ENCODE data around the gene KCNQ5. TPM values are rescaled to one million over a fixed set of nuclear protein-coding genes. Genes with fewer than 3 reads are reported as not detected.

Gene KCNQ5
- total RNA-seq, 2 experiments from 2014 or later: 2.6 to 3.9 TPM

DNA sequence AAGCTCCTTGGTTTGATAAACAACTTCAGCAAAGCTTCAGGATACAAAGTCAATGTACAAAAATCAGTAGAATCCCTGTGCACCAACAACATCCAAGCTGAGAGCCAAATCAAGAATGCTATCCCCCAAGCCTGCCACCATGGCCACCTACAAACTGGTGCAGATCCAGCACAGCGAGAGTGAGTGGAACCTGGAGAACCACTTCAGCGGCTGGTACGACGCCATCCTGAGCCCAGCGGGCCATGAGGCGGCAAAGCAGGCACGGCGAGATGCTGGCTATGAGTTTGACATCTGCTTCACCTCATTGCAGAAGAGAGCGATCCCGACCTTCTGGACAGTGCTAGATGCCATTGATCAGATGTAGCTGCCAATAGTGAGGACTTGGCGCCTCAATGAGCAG is 433.1 kb downstream of the KCNQ5 start:
- H3K9me3 Mint-ChIP-seq: no peaks in the 10 kb centered on the region
- CTCF ChIA-PET: no interaction called here
- POLR2A ChIA-PET: no interaction called here
- no peaks in the 10 kb centered on the region for H3K4me1 Mint-ChIP-seq
- no peaks in the 10 kb centered on the region for H3K27me3 Mint-ChIP-seq
- H3K4me3 Mint-ChIP-seq: no peak overlapping the region
- no peak overlapping the region for H3K27ac Mint-ChIP-seq
- DNase-seq: no peak
- no peaks in the 10 kb centered on the region for H3K36me3 Mint-ChIP-seq (ENCODE audit: low read depth)

DNA sequence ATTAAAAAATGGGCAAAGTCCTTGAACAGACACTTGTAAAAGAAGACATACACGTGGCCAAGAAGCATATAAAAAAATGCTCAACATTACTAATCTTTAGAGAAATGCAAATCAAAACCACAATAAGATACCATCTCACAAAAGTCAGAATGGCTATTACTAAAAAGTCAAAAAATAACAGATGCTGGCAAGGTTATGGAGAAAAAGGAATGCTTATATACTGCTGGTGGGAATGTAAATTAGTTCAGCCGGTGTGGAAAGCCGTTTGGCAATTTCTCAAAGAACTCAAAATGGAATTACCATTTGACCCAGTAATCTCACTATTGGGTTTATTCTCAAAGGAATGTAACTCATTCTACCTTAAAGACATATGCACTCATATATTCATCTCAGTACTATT is 436.9 kb downstream of the KCNQ5 start:
- ChIA-PET CTCF (no interaction called here), POLR2A (no interaction called here)
- DNase-seq: no peak
- Mint-ChIP-seq H3K4me3 (no peak overlapping the region), H3K27me3 (no peaks in the 10 kb centered on the region), H3K4me1 (no peaks in the 10 kb centered on the region), H3K36me3 (ENCODE audit: low read depth) (no peaks in the 10 kb centered on the region), H3K9me3 (no peaks in the 10 kb centered on the region), H3K27ac (no peak overlapping the region)

DNA sequence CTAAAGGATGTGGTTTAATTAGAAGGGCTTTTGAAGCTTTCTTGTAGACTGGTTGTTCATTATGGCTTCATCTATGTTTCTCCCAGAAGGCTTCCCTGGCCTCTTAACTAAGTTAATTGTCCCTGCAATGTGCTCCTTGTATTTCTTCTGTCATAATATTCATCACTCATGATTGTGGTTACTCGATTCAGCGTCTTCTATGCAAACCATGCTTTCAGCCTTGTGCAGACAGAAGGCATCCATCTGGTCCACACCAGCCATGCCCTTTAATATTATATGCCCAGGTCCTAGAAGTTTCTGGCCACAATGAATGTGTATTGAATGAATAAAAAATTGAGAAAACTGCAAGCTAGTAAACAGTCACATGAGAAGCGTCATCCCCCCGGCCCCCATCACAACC is 440.3 kb downstream of the KCNQ5 start:
- POLR2A ChIA-PET: no interaction called here
- CTCF ChIA-PET: no interaction called here
- Mint-ChIP-seq H3K4me3 (no peak overlapping the region), H3K9me3 (no peaks in the 10 kb centered on the region), H3K4me1 (no peaks in the 10 kb centered on the region), H3K27ac (no peak overlapping the region), H3K27me3 (no peaks in the 10 kb centered on the region), H3K36me3 (ENCODE audit: low read depth) (no peaks in the 10 kb centered on the region)
- no peak for DNase-seq

DNA sequence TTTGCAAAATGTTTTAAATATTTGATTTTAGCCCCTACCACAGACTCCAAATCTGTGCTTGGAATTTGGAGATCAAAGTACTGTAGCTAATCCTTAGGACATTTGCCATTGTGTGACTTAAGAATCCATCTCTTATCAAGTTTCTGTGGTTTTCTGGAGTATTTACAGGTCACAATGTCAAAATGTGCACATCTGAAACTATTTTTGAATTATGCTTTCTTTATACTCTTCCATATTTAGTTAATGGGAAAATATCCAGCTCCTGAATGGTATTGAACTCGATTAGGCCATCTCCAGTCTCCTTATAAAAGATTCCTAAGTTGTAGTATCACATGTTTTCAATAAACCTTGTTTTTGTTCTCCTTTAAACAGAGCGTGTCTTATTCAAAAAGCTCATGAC is 441.0 kb downstream of the KCNQ5 start:
- H3K36me3 Mint-ChIP-seq (ENCODE audit: low read depth): no peaks in the 10 kb centered on the region
- no peak overlapping the region for H3K4me3 Mint-ChIP-seq
- no peaks in the 10 kb centered on the region for H3K9me3 Mint-ChIP-seq
- ChIA-PET POLR2A (no interaction called here), CTCF (no interaction called here)
- H3K27me3 Mint-ChIP-seq: no peaks in the 10 kb centered on the region
- H3K27ac Mint-ChIP-seq: no peak overlapping the region
- DNase-seq: no peak
- no peaks in the 10 kb centered on the region for H3K4me1 Mint-ChIP-seq

DNA sequence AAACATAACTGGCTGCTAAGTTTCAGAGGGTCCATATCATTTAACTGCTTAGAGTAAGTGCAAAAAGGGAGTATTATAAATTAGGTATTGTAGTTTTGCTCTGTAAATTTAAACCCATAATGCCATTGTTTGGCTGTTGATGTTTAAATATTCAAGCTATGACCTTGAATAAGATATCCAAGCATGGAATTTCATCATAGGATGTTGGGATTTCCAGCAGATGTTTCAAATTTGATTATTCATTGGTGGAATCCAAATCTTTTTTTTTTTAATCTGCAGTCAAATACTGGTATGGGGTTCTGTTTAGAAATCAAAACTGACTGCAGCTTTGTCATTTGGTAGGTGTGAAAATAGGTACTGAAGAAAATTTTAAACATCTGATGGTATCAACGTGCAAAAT is 442.4 kb downstream of the KCNQ5 start:
- Mint-ChIP-seq H3K4me1 (no peaks in the 10 kb centered on the region), H3K36me3 (ENCODE audit: low read depth) (no peaks in the 10 kb centered on the region), H3K9me3 (no peaks in the 10 kb centered on the region), H3K4me3 (no peak overlapping the region), H3K27ac (no peak overlapping the region), H3K27me3 (no peaks in the 10 kb centered on the region)
- ChIA-PET POLR2A (no interaction called here), CTCF (no interaction called here)
- no peak for DNase-seq

DNA sequence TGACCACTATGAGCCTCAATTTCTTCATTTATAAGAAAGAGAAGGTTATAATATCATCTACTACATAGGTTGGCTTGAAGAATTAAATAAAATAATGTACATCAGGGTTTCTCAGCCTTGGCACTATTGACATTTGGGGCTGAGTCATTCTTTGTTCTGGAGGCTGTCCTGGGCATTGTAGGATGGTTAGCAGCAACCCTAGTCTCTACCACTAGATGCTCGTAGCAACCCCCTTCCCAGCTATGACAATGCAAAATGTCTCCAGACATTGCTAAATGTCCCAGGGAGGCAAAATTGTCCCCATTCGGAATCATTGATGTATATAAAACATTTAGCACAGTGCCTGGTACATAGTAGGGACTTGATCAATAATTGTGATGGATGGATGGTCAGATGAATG is 451.4 kb downstream of the KCNQ5 start:
- no peak for DNase-seq
- H3K4me3 Mint-ChIP-seq: no peak overlapping the region
- H3K9me3 Mint-ChIP-seq: no peaks in the 10 kb centered on the region
- no peaks in the 10 kb centered on the region for H3K27me3 Mint-ChIP-seq
- H3K4me1 Mint-ChIP-seq: no peaks in the 10 kb centered on the region
- H3K27ac Mint-ChIP-seq: no peak overlapping the region
- H3K36me3 Mint-ChIP-seq (ENCODE audit: low read depth): no peaks in the 10 kb centered on the region
- ChIA-PET POLR2A (no interaction called here), CTCF (interaction anchor here (1.2 kb wide), 1 partner anchor 8 kb away, joined by 3 read pairs; no protein-coding TSS in a partner anchor)

DNA sequence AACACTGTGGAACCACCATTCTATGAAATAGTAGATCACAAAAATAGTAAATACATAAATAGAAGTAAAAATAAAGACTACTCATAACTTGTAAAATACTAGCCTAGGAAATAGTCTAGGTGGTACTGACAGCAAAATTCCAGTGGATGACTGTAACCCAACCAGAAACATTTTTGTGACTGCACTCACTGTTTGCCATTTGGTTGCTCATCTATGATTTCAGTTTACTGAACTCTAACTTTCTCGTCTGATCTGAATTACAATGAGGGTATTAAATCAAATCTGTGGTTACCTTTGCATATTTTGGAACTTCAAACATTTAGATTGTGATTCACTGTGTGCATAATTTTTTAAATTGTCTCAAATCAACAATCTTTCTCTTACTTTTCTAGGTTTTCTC is 452.3 kb downstream of the KCNQ5 start:
- CTCF ChIA-PET: no interaction called here
- no peaks in the 10 kb centered on the region for H3K27me3 Mint-ChIP-seq
- no peaks in the 10 kb centered on the region for H3K36me3 Mint-ChIP-seq (ENCODE audit: low read depth)
- POLR2A ChIA-PET: no interaction called here
- no peak for DNase-seq
- H3K4me1 Mint-ChIP-seq: no peaks in the 10 kb centered on the region
- H3K4me3 Mint-ChIP-seq: no peak overlapping the region
- no peaks in the 10 kb centered on the region for H3K9me3 Mint-ChIP-seq
- H3K27ac Mint-ChIP-seq: no peak overlapping the region

DNA sequence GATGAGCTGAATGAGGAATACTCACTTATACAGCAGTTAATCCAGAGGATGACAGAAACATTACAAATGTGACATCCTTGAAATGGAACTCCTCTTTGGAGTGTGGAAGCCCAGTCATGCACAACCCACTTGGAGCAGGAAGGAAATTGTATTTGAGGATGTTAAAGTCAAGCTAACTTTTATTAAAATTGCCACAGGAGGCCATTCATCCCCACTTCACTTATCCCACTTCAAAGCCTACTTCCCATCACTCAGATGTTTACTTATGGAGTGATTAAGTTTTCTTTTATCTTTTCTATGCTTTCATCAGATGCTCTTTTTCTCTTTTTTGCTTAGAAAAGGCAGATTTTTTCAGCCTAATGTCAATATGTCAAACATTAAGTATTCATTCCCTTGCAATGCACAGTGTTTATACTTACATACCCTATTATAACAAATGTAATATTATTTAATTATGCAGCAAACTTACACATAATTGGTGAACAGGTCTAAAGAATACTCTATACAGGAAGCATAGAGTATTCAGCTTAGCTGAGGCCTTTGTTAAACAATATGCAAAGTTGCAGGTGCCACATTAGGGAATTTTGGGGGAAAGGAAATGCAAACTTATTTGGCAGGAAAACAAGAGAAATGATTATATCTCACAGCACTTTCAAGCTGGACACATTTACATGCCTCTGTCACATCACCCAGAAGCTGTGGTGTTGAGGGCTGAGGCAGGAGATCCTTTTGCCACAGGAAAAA is 454.5 kb downstream of the KCNQ5 start:
- H3K27ac Mint-ChIP-seq: no peak overlapping the region
- H3K4me3 Mint-ChIP-seq: no peak overlapping the region
- CTCF ChIA-PET: interaction anchor here (0.7 to 1.0 kb wide), 2 partner anchors 8 to 10 kb away, joined by 3 read pairs; no protein-coding TSS in a partner anchor
- POLR2A ChIA-PET: no interaction called here
- no peaks in the 10 kb centered on the region for H3K27me3 Mint-ChIP-seq
- H3K9me3 Mint-ChIP-seq: no peaks in the 10 kb centered on the region
- H3K36me3 Mint-ChIP-seq (ENCODE audit: low read depth): no peaks in the 10 kb centered on the region
- H3K4me1 Mint-ChIP-seq: no peaks in the 10 kb centered on the region
- DNase-seq: no peak

DNA sequence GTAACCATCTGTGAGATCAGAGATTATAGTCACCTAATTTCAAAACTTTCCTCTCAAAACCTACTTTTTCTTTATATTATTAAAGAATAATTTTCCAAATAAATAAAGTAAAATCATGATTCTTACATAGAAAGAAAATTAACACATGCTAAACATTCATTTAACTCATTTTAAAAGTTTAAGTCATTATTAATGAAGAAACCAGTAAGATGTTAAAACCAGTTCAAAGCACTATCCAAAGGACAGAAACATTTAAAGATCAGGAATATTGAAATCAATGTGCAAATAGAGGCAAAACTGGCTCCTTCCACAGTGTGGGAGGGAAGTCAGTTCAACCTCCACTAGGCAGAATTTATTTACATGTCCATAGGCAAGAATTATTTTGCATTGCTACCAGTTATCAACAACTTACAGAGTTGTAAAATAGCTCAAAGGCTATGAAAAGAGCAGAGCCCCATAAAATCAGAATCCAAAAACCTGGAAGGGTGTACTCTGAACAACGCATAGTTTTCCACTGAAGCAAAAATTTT is 456.5 kb downstream of the KCNQ5 start:
- no peaks in the 10 kb centered on the region for H3K9me3 Mint-ChIP-seq
- ChIA-PET POLR2A (no interaction called here), CTCF (no interaction called here)
- no peaks in the 10 kb centered on the region for H3K36me3 Mint-ChIP-seq (ENCODE audit: low read depth)
- H3K4me1 Mint-ChIP-seq: no peaks in the 10 kb centered on the region
- H3K27me3 Mint-ChIP-seq: no peaks in the 10 kb centered on the region
- no peak overlapping the region for H3K27ac Mint-ChIP-seq
- H3K4me3 Mint-ChIP-seq: no peak overlapping the region
- no peak for DNase-seq

DNA sequence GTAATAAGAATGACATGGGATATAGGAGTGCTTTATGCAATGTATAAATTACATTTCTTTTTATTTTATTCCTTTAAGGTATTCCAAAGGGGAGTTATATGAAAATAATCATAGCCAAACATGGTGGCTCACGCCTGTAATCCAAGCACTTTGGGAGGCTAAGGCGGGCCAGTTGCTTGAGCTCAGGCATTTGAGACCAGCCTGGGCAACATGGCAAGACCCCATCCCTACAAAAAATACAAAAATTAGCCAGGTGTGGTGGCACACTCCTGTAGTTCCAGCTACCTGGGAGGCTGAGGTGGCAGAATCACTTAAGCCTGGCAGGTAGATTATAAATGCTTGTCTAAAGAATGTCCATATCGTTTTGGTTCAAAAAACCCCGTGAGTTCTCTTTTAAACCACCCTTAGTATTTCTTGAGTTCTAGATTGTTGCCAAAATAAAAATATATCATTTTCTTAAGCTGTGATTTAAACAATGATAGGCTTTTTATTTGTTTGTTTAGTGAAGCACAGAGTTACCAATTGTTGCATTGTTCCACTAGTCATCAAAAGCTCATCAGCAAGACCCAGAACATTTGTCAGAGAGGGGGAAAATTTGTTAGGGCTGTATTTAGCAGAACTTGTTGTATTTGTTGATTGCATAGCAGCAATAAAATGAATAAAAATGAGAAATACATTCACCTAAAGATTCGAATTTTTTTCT is 457.2 kb downstream of the KCNQ5 start:
- DNase-seq: no peak
- ChIA-PET CTCF (no interaction called here), POLR2A (no interaction called here)
- Mint-ChIP-seq H3K9me3 (no peaks in the 10 kb centered on the region), H3K27me3 (no peaks in the 10 kb centered on the region), H3K27ac (no peak overlapping the region), H3K36me3 (ENCODE audit: low read depth) (no peaks in the 10 kb centered on the region), H3K4me3 (no peak overlapping the region), H3K4me1 (no peaks in the 10 kb centered on the region)

DNA sequence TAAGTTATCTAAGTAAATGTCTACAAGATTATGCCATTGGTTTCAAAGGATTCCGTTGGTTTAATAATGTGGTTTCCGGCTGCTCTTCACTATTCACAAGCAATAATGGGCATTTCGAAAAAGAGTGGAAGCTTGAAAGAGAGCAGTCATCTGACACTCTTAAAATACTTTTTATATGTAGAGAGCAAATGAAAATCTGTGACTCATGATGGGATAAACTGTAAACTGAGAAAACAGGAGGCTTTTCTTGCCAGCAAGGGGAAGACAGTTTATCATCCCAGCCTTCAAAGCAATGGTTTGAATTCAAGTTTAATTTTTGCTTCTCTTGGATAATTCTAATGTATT is 457.7 kb downstream of the KCNQ5 start:
- Mint-ChIP-seq H3K4me3 (no peak overlapping the region), H3K36me3 (ENCODE audit: low read depth) (no peaks in the 10 kb centered on the region), H3K4me1 (no peaks in the 10 kb centered on the region), H3K27ac (peak overlapping the region; percentile 13), H3K9me3 (no peaks in the 10 kb centered on the region), H3K27me3 (no peaks in the 10 kb centered on the region)
- ChIA-PET POLR2A (no interaction called here), CTCF (no interaction called here)
- no peak for DNase-seq

DNA sequence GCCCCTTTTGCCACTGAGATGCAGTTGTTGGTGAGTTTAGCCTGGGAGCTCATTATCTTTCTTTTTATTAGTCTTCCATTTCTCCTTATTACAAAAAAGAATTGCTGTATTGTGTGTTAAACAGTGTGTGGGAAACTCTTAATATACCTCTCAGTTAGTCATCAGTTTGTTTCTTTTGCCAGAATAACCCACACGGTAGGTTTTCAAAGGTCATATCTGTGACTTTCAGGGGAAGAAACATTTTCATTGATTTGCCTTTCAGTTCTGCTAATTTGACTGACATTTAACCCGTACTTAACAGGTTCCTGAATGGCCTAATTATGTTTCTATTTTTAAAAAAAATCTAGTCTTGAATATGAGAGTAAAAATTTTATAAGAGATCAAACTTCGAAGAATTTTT is 458.1 kb downstream of the KCNQ5 start:
- no peaks in the 10 kb centered on the region for H3K4me1 Mint-ChIP-seq
- H3K36me3 Mint-ChIP-seq (ENCODE audit: low read depth): no peaks in the 10 kb centered on the region
- H3K27ac Mint-ChIP-seq: no peak overlapping the region
- H3K4me3 Mint-ChIP-seq: no peak overlapping the region
- no peaks in the 10 kb centered on the region for H3K27me3 Mint-ChIP-seq
- CTCF ChIA-PET: no interaction called here
- POLR2A ChIA-PET: no interaction called here
- DNase-seq: no peak
- no peaks in the 10 kb centered on the region for H3K9me3 Mint-ChIP-seq

DNA sequence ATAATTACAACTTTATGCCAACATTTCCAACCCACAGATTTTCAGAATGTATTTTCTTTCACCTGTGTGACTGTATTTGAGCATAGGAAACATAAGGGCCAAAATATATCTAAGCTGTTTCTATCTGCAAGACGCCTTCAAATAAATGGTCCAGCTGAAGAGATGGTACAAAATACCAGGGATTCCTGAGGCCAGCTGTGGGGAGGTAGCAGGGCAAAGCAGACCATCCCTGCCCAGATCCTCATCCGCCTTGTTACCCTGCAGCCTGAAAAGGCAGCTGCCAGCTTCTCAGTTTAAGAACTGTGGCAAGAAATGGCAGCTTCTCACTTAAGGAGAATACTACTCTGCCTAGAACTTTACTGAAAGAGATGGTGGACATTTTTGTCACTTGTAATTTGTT is 460.1 kb downstream of the KCNQ5 start:
- no peak overlapping the region for H3K4me3 Mint-ChIP-seq
- no peak overlapping the region for H3K27ac Mint-ChIP-seq
- H3K9me3 Mint-ChIP-seq: no peaks in the 10 kb centered on the region
- ChIA-PET POLR2A (no interaction called here), CTCF (interaction anchor here (0.6 to 1.3 kb wide), 2 partner anchors 9 to 391 kb away, joined by 3 read pairs; no protein-coding TSS in a partner anchor)
- no peaks in the 10 kb centered on the region for H3K27me3 Mint-ChIP-seq
- no peaks in the 10 kb centered on the region for H3K36me3 Mint-ChIP-seq (ENCODE audit: low read depth)
- no peaks in the 10 kb centered on the region for H3K4me1 Mint-ChIP-seq
- DNase-seq: no peak

DNA sequence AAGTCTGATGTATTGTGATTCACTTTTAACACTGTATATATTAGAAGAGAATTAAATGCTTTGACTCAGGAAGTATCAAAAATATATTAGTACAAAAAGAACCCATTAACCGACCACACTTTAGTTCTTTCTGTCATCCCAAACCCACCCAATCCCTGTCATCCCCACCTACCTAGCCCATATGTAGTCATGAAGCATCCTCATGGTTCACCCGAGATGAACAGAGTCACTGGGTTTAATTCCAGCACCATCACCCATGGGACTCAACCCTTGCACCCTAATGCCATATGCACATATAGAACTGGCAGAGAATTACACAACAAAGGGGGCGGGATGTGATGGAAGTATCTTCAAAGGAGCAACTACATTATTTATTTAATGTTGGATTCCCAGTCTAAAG is 462.0 kb downstream of the KCNQ5 start:
- Mint-ChIP-seq H3K4me1 (no peaks in the 10 kb centered on the region), H3K4me3 (no peak overlapping the region), H3K27me3 (no peaks in the 10 kb centered on the region), H3K36me3 (ENCODE audit: low read depth) (no peaks in the 10 kb centered on the region), H3K27ac (no peak overlapping the region), H3K9me3 (no peaks in the 10 kb centered on the region)
- DNase-seq: no peak
- ChIA-PET POLR2A (no interaction called here), CTCF (no interaction called here)
